Activated CD8-positive, alpha-beta T cell treated with anti-CD3 and anti-CD28 coated beads, Interleukin-2, amount 10 ng/mL, durations not matched to agents 7 days and 5 days (primary cell): Measurements from ENCODE around the gene EML1. TPM values are rescaled to one million over a fixed set of nuclear protein-coding genes. Genes with fewer than 3 reads are reported as not detected.

Experiments used
- ATAC-seq: fragments of 150-1000 bp; cut with Tn5 transposase; one replicate; pipeline ENCODE4 v1.10.0; 2021; ENCODE audit warnings: moderate library complexity
- CTCF ChIA-PET: fragments of 350-600 bp; sonication (Branson Sonifier 250); formaldehyde crosslinking; loops from one replicate; lab custom pipeline; 2021; ENCODE audit warnings: antibody characterized with exemption; lab: Charles Lee
- POLR2A ChIA-PET: fragments of 350-600 bp; sonication (Branson Sonifier 250); formaldehyde crosslinking; loops from one replicate; lab custom pipeline; 2021; ENCODE audit warnings: antibody characterized with exemption; lab: Charles Lee
- DNase-seq: peaks from one replicate; pipeline ENCODE4 v3.0.0-alpha.2; 2020
- H3K27ac Mint-ChIP-seq: one replicate; pipeline ENCODE4 v1.8.0; 2021; ENCODE audit warnings: mild to moderate bottlenecking, mixed read lengths
- H3K27me3 Mint-ChIP-seq: one replicate; pipeline ENCODE4 v1.8.0; 2021; ENCODE audit warnings: low read depth, mixed read lengths
- H3K36me3 Mint-ChIP-seq: one replicate; pipeline ENCODE4 v1.8.0; 2021; ENCODE audit warnings: low read depth, mixed read lengths
- H3K4me1 Mint-ChIP-seq: one replicate; pipeline ENCODE4 v1.8.0; 2021; ENCODE audit warnings: low read depth, mixed read lengths
- H3K4me3 Mint-ChIP-seq: one replicate; pipeline ENCODE4 v1.8.0; 2021; ENCODE audit warnings: mild to moderate bottlenecking, mixed read lengths
- H3K9me3 Mint-ChIP-seq: one replicate; pipeline ENCODE4 v1.8.0; 2022; ENCODE audit warnings: mixed read lengths; ENCODE audit not compliant: insufficient read depth
- total RNA-seq, 2 experiments: library from RNA; stranded (reverse); gene quantifications; one replicate each; pipeline ENCODE4 v1.2.3, GENCODE V29; 2021

EML1 gene
- total RNA-seq, 2 experiments from 2014 or later = not detected

DNA sequence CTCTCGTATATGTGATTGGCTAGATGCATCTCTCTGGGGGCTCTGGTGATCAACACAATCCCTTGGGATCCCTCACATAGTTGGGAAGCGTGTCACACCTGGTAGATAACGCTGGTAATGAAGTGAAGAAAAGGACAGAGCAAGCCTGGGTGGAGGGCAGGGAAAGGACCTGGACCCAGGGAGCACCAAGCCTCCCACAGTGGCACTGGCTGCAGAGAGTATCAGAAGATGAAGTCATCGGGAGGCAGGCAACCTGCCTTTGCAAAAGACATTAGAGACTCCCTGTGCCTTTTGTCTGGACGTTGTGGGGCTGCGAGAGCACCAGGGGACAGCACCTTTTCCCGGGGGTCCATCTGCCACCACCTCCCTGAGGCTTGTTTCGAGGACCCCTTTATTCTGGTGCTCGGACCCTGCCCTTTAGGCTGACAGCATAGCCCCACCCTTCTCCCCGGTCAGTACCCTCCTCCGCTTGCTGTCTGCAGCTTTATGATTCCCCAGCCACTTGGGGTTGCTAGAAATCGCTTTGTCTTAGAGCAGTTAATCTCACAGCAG, 116.4 kb downstream of the EML1 start:
- DNase-seq = no peak
- Mint-ChIP-seq H3K4me3 (no peak overlapping the region), H3K4me1 (no peaks in the 10 kb centered on the region), H3K9me3 (no peaks in the 10 kb centered on the region), H3K36me3 (no peaks in the 10 kb centered on the region), H3K27ac (no peak overlapping the region), H3K27me3 (peaks cover 7% of the 10 kb centered on the region)
- CTCF ChIA-PET = no interaction called here
- POLR2A ChIA-PET = no interaction called here
- ATAC-seq = no peak

DNA sequence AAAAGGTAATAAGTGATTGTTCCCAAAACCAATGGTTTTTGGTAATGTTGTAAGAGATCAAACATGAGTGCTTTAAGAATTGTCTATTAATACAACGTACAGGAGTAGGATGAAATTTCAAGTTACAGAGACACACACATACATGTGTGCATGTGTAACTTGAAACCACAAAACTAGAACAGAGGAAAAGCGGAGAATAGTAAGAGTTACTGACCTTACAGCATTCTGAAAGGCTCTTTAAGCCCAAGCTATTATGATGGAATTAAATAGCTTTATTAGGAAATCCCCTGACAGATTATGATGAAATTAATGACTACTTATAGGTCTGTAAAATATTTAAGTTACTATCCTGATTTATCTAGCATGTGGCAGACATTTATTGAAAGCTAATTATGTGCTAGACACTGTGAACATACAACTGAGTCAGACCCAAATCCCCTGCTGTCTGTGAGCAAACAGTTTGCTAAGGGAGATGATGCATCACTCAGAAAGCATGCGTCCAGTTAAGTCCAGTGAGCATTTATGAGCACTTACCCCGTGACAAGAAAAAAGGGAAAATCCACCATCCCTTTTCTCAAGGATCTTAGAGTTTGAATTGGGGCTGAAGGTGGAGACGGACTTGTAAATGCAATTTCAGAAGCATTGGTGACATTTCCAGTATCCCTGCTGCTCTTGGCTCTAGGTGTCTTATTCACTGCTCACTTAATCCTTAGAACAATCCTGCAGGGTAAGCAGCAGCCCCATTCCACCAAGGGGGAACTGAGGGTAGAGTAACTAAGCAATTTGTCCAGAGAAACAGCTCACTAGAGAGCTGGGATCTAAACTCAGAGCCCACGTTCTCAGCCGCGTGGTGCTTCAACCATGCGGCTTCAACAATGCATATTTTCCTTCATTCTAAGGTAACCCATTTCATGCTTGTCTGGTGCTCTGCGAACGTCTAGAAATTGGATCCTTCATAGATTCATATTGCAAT, 117.4 kb downstream of the EML1 start:
- H3K27ac Mint-ChIP-seq = no peak overlapping the region

DNA sequence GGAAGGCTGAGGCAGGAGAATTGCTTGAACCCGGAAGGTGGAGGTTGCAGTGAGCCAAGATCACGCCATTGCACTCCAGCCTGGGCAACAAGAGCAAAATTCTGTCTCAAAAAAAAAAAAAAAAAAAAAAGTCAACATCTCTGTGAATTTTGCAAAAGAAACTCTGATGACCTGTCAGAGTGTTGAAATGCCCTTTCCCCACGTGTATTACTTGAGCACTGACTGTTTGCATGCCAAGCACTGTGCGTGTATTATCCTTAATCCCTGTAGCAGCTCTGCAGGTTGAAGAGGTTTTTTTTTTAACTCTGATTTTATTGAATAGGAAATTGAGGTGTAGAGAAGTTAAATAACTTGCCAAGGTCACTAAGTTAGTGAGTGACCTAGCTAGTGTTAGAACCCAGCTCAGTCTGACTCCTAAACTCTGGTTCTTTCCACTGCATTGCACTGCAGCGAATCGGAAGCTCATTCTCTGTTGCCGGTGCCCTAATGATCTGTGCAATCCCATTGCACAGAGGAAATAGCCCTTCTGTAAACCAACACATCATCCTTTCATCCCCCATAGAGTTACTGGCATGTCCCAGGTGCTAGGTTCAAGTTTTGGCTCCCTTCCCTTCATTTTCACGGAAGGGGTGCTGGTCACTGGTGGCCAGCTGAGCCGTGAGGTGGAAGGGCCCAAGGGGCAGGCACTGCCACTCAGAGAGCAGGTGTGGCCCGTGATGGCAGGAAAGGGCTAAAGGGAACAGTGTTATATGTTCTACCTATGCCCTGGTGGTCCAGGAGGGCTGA, 122.3 kb downstream of the EML1 start:
- no peak for DNase-seq
- Mint-ChIP-seq H3K4me1 (no peaks in the 10 kb centered on the region), H3K36me3 (no peaks in the 10 kb centered on the region), H3K9me3 (no peaks in the 10 kb centered on the region), H3K4me3 (no peak overlapping the region), H3K27me3 (peaks cover 12% of the 10 kb centered on the region), H3K27ac (no peak overlapping the region)
- no peak for ATAC-seq
- ChIA-PET CTCF (no interaction called here), POLR2A (no interaction called here)

More for the DNA sequence above, 117.4 kb downstream of the EML1 start:
- POLR2A ChIA-PET = no interaction called here
- Mint-ChIP-seq H3K27me3 (peaks cover 10% of the 10 kb centered on the region), H3K36me3 (no peaks in the 10 kb centered on the region), H3K4me1 (no peaks in the 10 kb centered on the region), H3K9me3 (no peaks in the 10 kb centered on the region), H3K4me3 (no peak overlapping the region)
- CTCF ChIA-PET = interaction anchor here (1.2 kb wide), 1 partner anchor 11 kb away, joined by 3 read pairs; no protein-coding TSS in a partner anchor
- DNase-seq (no peak), ATAC-seq (no peak)

DNA sequence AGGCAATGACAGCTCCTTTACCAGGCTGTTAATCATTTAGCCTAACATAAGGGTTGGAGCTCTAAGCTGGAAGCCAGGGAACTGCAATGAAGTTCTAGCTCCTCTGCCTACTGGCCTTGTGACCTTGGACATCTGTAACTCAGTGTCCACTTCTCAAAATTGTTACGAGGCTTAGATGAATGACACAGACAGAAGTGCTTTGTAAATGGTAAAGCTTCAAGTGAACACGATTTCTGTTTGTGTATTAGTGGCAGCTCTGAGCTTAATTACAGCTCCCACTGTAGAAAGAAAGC, 122.8 kb downstream of the EML1 start:
- H3K27ac Mint-ChIP-seq = no peak overlapping the region
- no peaks in the 10 kb centered on the region for H3K36me3 Mint-ChIP-seq
- ChIA-PET POLR2A (no interaction called here), CTCF (no interaction called here)
- ATAC-seq = no peak
- DNase-seq = no peak
- peaks cover 12% of the 10 kb centered on the region for H3K27me3 Mint-ChIP-seq
- H3K4me3 Mint-ChIP-seq = no peak overlapping the region
- no peaks in the 10 kb centered on the region for H3K4me1 Mint-ChIP-seq
- no peaks in the 10 kb centered on the region for H3K9me3 Mint-ChIP-seq

DNA sequence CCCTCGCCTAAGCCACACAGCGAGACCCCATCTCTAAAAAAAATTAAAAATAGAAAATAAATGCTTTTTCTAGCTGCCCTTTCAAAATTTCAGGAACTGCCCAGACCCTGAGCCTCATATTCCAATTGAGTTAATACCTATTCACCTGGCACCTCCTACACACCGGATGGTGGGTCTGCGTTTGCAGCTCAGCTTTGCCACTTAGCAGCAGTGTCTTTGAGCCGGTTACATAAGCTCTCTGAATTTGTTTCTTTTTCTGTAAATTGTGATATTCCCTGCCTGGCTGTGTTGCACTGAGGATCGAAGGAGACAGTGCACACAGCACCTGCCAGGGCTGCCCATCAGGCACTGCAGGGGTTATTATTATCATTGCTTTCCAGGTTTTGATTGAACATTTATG, 125.6 kb downstream of the EML1 start:
- no peaks in the 10 kb centered on the region for H3K9me3 Mint-ChIP-seq
- CTCF ChIA-PET = interaction anchor here (1.4 kb wide), 1 partner anchor 27 kb away, joined by 3 read pairs; no protein-coding TSS in a partner anchor
- H3K36me3 Mint-ChIP-seq = no peaks in the 10 kb centered on the region
- POLR2A ChIA-PET = no interaction called here
- H3K4me3 Mint-ChIP-seq = no peak overlapping the region
- no peak overlapping the region for H3K27ac Mint-ChIP-seq
- DNase-seq (no peak), ATAC-seq (no peak)
- H3K27me3 Mint-ChIP-seq = peaks cover 11% of the 10 kb centered on the region
- H3K4me1 Mint-ChIP-seq = no peaks in the 10 kb centered on the region

DNA sequence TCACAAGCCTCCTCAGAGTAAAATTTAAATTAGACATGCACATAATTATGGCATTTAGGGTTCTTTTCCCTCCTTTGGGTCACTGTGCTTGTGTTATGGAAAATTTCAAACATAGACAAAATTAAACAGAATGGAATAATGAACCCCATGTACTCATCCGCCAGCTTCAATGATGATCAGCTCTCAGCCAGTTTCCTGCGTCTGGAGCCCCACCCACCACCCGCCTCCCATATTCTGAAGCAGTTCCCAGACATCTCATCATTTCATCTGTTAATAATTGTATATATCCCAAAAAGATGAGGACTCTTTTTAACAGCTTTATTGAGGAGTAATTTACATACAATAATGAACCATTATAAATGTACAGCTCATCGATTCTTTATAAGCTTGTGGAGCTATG, 128.2 kb downstream of the EML1 start:
- ChIA-PET POLR2A (no interaction called here), CTCF (interaction anchor here (0.9 kb wide), 1 partner anchor 25 kb away, joined by 3 read pairs; no protein-coding TSS in a partner anchor)
- Mint-ChIP-seq H3K27me3 (peaks cover 8% of the 10 kb centered on the region), H3K36me3 (no peaks in the 10 kb centered on the region), H3K9me3 (no peaks in the 10 kb centered on the region), H3K27ac (no peak overlapping the region), H3K4me3 (no peak overlapping the region), H3K4me1 (no peaks in the 10 kb centered on the region)
- DNase-seq (no peak), ATAC-seq (no peak)

DNA sequence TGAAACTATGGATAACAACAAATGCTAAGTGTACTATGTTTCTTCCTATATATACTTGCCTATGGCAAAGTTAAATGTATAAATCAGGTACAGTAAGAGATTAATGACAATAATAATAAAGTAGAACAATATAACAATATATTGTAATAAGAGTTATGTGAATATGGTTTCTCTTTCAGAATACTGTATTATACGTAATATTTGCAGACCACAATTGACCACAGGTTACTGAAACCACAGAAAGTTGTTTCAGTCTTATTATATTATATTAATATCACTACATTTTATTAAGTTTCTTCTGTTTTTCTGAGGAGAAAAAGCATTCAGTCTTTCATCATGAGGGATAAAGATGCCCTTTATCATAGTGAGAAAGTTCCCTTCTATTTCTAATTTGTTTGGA, 131.2 kb downstream of the EML1 start:
- H3K4me1 Mint-ChIP-seq = no peaks in the 10 kb centered on the region
- ChIA-PET POLR2A (no interaction called here), CTCF (no interaction called here)
- ATAC-seq (no peak), DNase-seq (no peak)
- no peaks in the 10 kb centered on the region for H3K9me3 Mint-ChIP-seq
- H3K36me3 Mint-ChIP-seq = no peaks in the 10 kb centered on the region
- peaks cover 8% of the 10 kb centered on the region for H3K27me3 Mint-ChIP-seq
- H3K27ac Mint-ChIP-seq = no peak overlapping the region
- H3K4me3 Mint-ChIP-seq = no peak overlapping the region

DNA sequence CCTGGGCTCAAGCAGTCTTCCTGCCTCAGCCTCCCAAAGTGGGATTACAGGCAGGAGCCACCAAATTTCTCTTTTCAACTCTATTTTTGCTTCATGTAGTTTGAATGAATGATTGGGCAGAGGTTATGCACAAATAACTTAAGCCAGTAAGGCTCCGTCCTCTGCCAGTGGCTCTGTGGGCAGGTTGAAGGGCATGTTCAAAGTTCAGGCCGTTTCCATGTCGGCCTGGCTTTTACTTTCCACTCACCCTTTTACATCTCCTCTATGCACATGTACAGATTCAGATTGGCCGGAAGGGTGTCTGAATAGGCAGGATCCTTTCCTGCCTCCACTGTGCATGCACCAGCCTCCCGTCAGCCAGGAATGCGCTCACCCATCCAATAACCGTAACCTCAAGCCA, 132.3 kb downstream of the EML1 start:
- Mint-ChIP-seq H3K4me3 (no peak overlapping the region), H3K36me3 (no peaks in the 10 kb centered on the region), H3K4me1 (no peaks in the 10 kb centered on the region), H3K9me3 (no peaks in the 10 kb centered on the region), H3K27ac (no peak overlapping the region), H3K27me3 (peaks cover 5% of the 10 kb centered on the region)
- POLR2A ChIA-PET = no interaction called here
- CTCF ChIA-PET = no interaction called here
- DNase-seq (no peak), ATAC-seq (no peak)

DNA sequence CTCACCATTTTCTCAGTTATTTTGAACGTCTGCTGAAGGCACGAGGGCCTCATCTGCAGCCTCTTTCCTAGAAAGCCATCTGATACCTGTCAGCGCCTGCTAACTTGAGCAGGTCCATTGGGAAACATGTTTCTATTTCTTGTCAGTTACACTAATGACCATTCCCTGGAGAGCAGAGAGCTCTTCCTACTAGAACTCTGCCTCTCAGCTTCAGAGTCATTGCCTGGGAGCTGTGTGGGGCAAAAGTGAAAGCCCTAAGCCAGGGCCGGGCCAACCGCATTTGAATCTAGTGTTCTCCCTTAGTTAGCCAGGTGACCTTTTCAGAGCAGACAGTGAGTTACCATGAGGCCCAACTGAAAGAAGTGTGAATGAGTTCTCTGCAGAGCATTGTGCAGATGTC, 135.8 kb downstream of the EML1 start:
- ChIA-PET POLR2A (no interaction called here), CTCF (interaction anchor here (0.9 to 1.7 kb wide), 2 partner anchors 30 to 43 kb away, joined by 3 to 4 read pairs; no protein-coding TSS in a partner anchor)
- Mint-ChIP-seq H3K4me3 (no peak overlapping the region), H3K4me1 (no peaks in the 10 kb centered on the region), H3K9me3 (no peaks in the 10 kb centered on the region), H3K36me3 (no peaks in the 10 kb centered on the region), H3K27ac (no peak overlapping the region), H3K27me3 (peaks cover 6% of the 10 kb centered on the region)
- DNase-seq (no peak), ATAC-seq (no peak)

DNA sequence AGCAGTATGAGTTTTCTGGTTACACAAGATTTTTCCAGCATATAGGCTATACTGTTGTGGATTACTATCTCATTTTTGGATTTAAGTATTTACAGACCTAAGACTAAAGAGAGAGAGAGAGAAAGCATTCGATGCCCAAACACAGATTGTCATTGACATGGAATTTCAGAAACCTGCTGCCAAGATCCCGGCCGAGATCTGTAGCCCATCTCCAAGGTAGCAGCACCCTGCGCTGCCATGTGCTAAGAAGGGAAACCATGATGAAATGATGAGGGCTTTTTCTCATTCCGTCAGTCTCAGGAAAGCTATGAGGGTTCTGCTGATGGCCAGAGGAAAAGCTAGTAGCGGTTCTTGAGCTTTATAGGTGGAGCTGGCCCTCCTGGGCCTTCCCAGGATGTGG, 136.4 kb downstream of the EML1 start:
- ChIA-PET CTCF (interaction anchor here (1.7 kb wide), 1 partner anchor 30 kb away, joined by 4 read pairs; no protein-coding TSS in a partner anchor), POLR2A (no interaction called here)
- H3K27ac Mint-ChIP-seq = no peak overlapping the region
- peaks cover 6% of the 10 kb centered on the region for H3K27me3 Mint-ChIP-seq
- no peak for ATAC-seq
- H3K36me3 Mint-ChIP-seq = no peaks in the 10 kb centered on the region
- H3K4me1 Mint-ChIP-seq = no peaks in the 10 kb centered on the region
- no peak for DNase-seq
- H3K9me3 Mint-ChIP-seq = no peaks in the 10 kb centered on the region
- no peak overlapping the region for H3K4me3 Mint-ChIP-seq

DNA sequence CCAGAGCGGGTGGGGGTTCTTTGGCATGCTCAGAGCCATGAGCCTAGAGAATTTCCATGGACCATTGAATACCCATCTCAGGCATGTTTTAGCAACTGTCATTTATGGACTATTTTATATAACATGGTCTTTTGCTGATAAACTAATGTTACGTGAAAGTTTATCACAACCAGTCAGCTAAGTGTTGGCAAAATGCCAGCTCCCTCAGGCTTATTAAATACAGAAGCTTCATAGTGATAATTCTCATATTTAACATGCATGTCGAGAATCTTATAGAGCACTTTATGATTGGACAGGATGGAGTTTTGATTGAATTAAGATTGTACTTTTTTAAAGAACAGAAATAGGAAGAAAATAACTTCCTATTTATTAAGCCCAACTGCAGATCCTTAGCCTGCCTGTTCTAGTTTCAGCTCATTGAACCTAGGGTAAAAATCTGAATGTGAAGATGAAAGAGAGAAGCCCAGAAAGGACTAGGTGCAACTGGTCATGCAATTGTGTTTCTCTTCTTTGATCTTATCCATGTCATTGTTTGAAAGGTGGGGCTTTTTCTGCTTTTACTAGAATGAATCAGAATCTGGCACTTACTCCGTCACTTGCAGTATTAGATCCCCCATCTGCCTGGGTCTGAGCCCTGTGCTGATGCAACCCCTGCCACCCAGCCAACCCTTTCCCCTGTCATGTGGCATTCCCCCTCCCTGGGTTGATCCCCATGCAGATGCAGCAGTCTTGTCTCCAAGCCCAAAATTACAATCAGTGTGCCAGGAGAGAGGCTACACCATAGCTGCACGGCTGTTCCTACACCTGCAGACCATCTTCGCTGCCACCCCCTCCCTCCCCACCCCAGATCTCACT, 137.4 kb downstream of the EML1 start:
- ATAC-seq (no peak), DNase-seq (no peak)
- Mint-ChIP-seq H3K27ac (no peak overlapping the region), H3K27me3 (peaks cover 5% of the 10 kb centered on the region), H3K4me3 (no peak overlapping the region), H3K36me3 (no peaks in the 10 kb centered on the region), H3K9me3 (no peaks in the 10 kb centered on the region), H3K4me1 (no peaks in the 10 kb centered on the region)
- ChIA-PET POLR2A (no interaction called here), CTCF (interaction anchor here (2.1 kb wide), 1 partner anchor 16 kb away, joined by 11 read pairs; no protein-coding TSS in a partner anchor)
